HepG2 (cell line): ENCODE measurements around the gene WDR6.

Experiments
- SNAPC4 ChIP-seq: sonication (generic); formaldehyde crosslinking; IDR thresholded peaks from 2 replicates; pipeline ENCODE4 v1.4.0; 2020; ENCODE audit warnings: mild to moderate bottlenecking, missing genetic modification reagents
- ZNF556 ChIP-seq: sonication (generic); formaldehyde crosslinking; IDR thresholded peaks from 2 replicates; pipeline ENCODE4 v1.4.0; 2020; ENCODE audit warnings: mild to moderate bottlenecking, missing genetic modification reagents, borderline replicate concordance

- TF ChIP-seq SNAPC4 (CRISPR knock-in tag) = no peak
- no peak for TF ChIP-seq ZNF556
Observed at GRCh38 chr3:49035281-49035680, 28.1 kb downstream of the WDR6 start.
